ENCODE results near the gene CFAP298.

CFAP298 gene

DNA sequence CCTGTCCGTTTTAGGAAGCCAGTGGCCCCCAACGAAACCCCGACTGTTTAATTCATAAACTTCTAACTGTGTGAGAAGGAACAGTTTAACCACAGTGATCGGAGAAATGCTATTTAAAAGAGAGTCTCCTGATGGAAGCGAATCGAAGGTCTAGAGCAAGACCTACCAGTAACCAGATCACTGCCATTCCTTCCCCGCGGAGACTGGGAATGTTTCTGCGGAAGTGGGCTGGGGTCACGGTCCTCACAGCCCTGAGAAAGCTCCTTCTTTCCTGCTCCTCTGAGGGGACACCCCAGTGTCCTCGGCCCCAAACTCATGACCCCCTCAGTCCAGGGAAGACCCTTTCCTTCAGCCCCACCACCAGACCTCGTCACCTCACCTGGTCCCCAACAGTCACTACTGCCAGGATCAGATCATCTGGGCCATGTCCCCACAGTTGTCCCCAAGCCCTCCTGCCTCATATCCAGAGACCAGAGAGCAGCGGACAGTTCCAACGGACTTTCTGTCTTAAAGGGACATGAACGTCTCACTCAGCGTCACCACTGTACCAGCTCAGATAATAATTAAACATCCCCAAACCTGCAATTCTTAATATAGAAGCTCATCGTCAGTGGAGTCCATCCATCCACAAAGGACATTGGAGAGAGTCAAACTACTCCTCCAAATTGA lies 27.0 kb downstream of the CFAP298 start, which contains the start of gene TCP10L:
Gene TCP10L, minus strand, starts transcription at position 482 of the 669 bp plus-strand sequence. CDS start 1,219 bp downstream, outside the sequence.
- TF ChIP-seq, protein P1, sequence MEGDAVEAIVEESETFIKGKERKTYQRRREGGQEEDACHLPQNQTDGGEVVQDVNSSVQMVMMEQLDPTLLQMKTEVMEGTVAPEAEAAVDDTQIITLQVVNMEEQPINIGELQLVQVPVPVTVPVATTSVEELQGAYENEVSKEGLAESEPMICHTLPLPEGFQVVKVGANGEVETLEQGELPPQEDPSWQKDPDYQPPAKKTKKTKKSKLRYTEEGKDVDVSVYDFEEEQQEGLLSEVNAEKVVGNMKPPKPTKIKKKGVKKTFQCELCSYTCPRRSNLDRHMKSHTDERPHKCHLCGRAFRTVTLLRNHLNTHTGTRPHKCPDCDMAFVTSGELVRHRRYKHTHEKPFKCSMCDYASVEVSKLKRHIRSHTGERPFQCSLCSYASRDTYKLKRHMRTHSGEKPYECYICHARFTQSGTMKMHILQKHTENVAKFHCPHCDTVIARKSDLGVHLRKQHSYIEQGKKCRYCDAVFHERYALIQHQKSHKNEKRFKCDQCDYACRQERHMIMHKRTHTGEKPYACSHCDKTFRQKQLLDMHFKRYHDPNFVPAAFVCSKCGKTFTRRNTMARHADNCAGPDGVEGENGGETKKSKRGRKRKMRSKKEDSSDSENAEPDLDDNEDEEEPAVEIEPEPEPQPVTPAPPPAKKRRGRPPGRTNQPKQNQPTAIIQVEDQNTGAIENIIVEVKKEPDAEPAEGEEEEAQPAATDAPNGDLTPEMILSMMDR (IDR thresholded peaks at IDR 0.05; ENCODE audit: extremely low read depth, missing control alignments): no peak
- DNase-seq (ENCODE audit: low spot score): no peak

DNA sequence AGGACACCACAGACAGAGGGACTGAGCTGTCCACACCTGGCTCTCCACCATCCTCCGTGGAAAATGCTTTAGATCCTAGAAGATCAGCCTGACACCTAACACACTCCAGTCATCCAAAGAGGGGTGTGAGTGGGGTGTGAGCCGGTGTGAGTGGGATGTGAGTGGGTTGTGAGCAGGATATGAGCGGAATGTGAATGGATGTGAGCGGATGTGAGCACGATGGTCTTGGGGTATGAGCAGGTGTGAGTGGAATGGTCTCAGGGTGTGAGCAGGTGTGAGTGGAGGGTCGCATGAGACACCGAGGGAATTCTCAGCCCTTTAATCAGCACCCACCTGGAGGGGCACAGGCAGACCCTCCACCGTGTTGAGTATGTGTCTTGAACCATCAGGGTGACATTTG lies 27.7 kb downstream of the CFAP298 start:
- TF ChIP-seq, protein P1 (IDR thresholded peaks at IDR 0.05; ENCODE audit: extremely low read depth, missing control alignments): no peak
- DNase-seq (ENCODE audit: low spot score): no peak

DNA sequence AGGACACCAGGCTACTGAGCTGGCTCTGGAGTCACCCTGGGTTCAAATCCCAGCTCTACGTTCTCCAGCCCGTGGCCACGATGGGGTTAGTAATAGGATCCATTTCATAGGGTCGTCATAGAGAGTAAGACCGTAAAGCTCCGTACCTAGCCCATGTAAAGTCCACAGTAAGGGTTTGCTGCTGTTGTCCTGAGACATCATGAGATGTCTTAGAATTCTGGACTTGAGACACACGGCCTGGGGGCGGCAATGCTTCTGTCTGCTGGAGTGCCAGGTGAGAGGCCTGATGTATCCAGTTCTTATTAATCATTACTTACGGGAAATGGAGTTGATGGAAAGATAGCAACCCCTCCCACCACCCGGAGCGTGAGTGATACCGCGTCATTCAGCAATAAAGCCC lies 30.4 kb downstream of the CFAP298 start:
- TF ChIP-seq, protein P1 (IDR thresholded peaks at IDR 0.05; ENCODE audit: extremely low read depth, missing control alignments): no peak
- DNase-seq (ENCODE audit: low spot score): no peak

DNA sequence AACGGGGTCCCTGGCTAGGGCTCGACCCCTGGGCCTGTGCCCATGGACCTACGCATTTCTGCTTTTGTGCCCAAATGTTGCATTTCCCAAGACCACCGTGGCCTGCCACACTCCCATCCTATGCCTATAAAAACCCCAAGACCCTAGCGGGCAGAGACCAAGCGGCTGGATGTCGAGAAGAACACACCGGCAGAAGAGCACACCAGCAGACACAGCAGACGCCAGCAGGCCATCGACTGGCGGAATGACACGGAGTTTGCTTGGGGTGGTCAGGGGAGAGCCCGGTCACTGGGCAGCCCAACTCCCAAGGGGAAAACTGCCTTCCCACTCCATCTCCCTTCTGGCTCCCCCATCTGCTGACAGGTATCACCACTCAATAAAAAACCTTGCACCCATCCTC lies 31.2 kb downstream of the CFAP298 start:
- no peak for DNase-seq (ENCODE audit: low spot score)
- TF ChIP-seq, protein P1 (IDR thresholded peaks at IDR 0.05; ENCODE audit: extremely low read depth, missing control alignments): no peak

DNA sequence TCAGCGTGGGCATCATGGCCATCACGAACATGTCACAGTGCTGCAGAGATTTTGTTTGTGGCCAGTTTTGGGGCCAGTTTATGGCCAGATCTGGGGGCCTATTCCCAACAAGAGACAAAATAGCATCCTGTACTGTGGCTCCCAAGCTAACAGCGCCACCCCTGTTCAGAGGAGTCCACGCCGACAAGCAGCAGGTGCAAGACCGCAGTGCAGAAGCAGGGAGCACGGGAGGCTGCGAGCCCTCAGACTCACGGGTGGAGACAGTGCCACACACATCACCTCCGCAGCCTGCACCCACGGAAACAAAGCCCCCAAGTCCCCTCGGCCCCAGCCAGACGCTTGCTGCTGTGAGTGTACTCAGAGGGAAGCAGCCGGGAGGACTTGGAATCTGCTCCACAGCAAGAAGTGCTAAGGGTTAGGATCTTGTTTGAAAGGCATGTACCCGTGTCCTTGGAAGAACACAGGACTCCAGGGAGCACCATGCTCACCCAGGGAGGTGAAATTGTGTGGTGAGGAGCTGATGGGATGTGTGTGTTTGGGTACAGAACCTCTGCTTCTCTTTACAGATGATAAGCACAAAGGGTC lies 34.0 kb downstream of the CFAP298 start:
- TF ChIP-seq, protein P1 (IDR thresholded peaks at IDR 0.05; ENCODE audit: extremely low read depth, missing control alignments): peak; percentile 3
- no peak for DNase-seq (ENCODE audit: low spot score)

DNA sequence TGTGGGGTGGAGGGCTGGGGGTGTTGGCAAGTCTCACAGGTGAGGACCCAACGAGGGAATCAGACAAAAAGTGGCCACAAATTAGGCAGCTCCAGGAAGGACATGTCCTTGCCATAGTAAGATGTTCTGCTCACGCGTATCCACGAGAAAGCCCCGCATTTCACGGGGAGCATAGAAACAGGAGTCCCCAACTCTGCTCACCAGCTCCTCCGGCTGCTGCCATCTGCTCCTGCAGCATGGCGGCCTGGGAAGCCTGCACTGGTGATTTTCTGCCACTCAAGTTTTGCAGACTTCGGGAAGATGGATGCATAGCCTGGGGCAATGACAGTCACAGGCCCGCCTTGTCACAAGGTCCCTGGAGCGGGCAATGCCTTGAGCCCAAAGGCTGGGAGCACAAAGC lies 36.2 kb downstream of the CFAP298 start:
- TF ChIP-seq, protein P1 (IDR thresholded peaks at IDR 0.05; ENCODE audit: extremely low read depth, missing control alignments): no peak
- no peak for DNase-seq (ENCODE audit: low spot score)
